ENCODE data around the gene COL15A1.

Gene COL15A1

GRCh38 chr9:99074902-99075245 is 131.2 kb downstream of the COL15A1 start:
- Histone ChIP-seq H3K27me3 (ENCODE audit: insufficient read depth, low read length, poor library complexity, severe bottlenecking) (no peaks in the 10 kb centered on the region), H3K4me1 (ENCODE audit: insufficient read depth, low read length, poor library complexity, severe bottlenecking) (peaks cover 59% of the 10 kb centered on the region), H2AFZ (ENCODE audit: low read length) (no peak overlapping the region)

GRCh38 chr9:99075246-99075912 is 131.7 kb downstream of the COL15A1 start:
- H3K4me1 ChIP-seq (ENCODE audit: insufficient read depth, low read length, poor library complexity, severe bottlenecking): peaks cover 54% of the 10 kb centered on the region
- no peak overlapping the region for H3K9ac ChIP-seq (ENCODE audit: low read depth, low read length, poor library complexity, severe bottlenecking)
- no peak for TF ChIP-seq CTCF (conservative IDR thresholded peaks at IDR 0.05; ENCODE audit: low read length)
- no peak for TF ChIP-seq EZH2phosphoT487 (IDR thresholded peaks at IDR 0.05; ENCODE audit: borderline replicate concordance)
- H3K79me2 ChIP-seq (ENCODE audit: insufficient read depth, low read length): no peaks in the 10 kb centered on the region
- H3K36me3 ChIP-seq (ENCODE audit: insufficient read depth, low read length): no peaks in the 10 kb centered on the region
- H3K4me2 ChIP-seq (ENCODE audit: low read depth, low read length, poor library complexity, severe bottlenecking): peak overlapping the region; percentile 0
- H4K20me1 ChIP-seq (ENCODE audit: insufficient read depth, low read length, poor library complexity, severe bottlenecking): no peaks in the 10 kb centered on the region
- H3K4me3 ChIP-seq (ENCODE audit: low read length, poor library complexity, severe bottlenecking): no peak overlapping the region
- H3K9me2 ChIP-seq (replicated peaks; ENCODE audit: low read depth, low read length): no peaks in the 10 kb centered on the region
- H3K27me3 ChIP-seq (ENCODE audit: insufficient read depth, low read length, poor library complexity, severe bottlenecking): no peaks in the 10 kb centered on the region
- no peaks in the 10 kb centered on the region for H3K9me3 ChIP-seq (ENCODE audit: insufficient read depth, low read depth, low read length)
- H3F3A ChIP-seq (ENCODE audit: low read depth): peaks cover 9% of the 10 kb centered on the region; the same call in 1 of the 2 replicates
- H2AFZ ChIP-seq (ENCODE audit: low read length): no peak overlapping the region

More at GRCh38 chr9:99074902-99075245, 131.2 kb downstream of the COL15A1 start:
- Histone ChIP-seq H3K9me3 (ENCODE audit: insufficient read depth, low read depth, low read length) (no peaks in the 10 kb centered on the region), H4K20me1 (ENCODE audit: insufficient read depth, low read length, poor library complexity, severe bottlenecking) (no peaks in the 10 kb centered on the region), H3K9ac (ENCODE audit: low read depth, low read length, poor library complexity, severe bottlenecking) (no peak overlapping the region), H3K4me2 (ENCODE audit: low read depth, low read length, poor library complexity, severe bottlenecking) (peak overlapping the region; percentile 0), H3K4me3 (ENCODE audit: low read length, poor library complexity, severe bottlenecking) (no peak overlapping the region), H3K79me2 (ENCODE audit: insufficient read depth, low read length) (no peaks in the 10 kb centered on the region), H3K9me2 (replicated peaks; ENCODE audit: low read depth, low read length) (no peaks in the 10 kb centered on the region), H3F3A (ENCODE audit: low read depth) (peaks cover 9% of the 10 kb centered on the region; the same call in 1 of the 2 replicates), H3K36me3 (ENCODE audit: insufficient read depth, low read length) (no peaks in the 10 kb centered on the region)
- TF ChIP-seq CTCF (conservative IDR thresholded peaks at IDR 0.05; ENCODE audit: low read length) (no peak), EZH2phosphoT487 (IDR thresholded peaks at IDR 0.05; ENCODE audit: borderline replicate concordance) (no peak)

- H3K9me3 ChIP-seq (ENCODE audit: insufficient read depth, low read depth, low read length): no peaks in the 10 kb centered on the region
- peaks cover 9% of the 10 kb centered on the region; the same call in 1 of the 2 replicates for H3F3A ChIP-seq (ENCODE audit: low read depth)
- TF ChIP-seq EZH2phosphoT487 (IDR thresholded peaks at IDR 0.05; ENCODE audit: borderline replicate concordance) (no peak), CTCF (conservative IDR thresholded peaks at IDR 0.05; ENCODE audit: low read length) (no peak)
- H3K9me2 ChIP-seq (replicated peaks; ENCODE audit: low read depth, low read length): no peaks in the 10 kb centered on the region
- peak overlapping the region; percentile 52 for H3K4me3 ChIP-seq (ENCODE audit: low read length, poor library complexity, severe bottlenecking)
- H2AFZ ChIP-seq (ENCODE audit: low read length): peak overlapping the region; percentile 74; the same call in 1 of the 2 replicates
- H3K27me3 ChIP-seq (ENCODE audit: insufficient read depth, low read length, poor library complexity, severe bottlenecking): no peaks in the 10 kb centered on the region
- H3K9ac ChIP-seq (ENCODE audit: low read depth, low read length, poor library complexity, severe bottlenecking): peak overlapping the region; percentile 65
- no peaks in the 10 kb centered on the region for H3K79me2 ChIP-seq (ENCODE audit: insufficient read depth, low read length)
- H4K20me1 ChIP-seq (ENCODE audit: insufficient read depth, low read length, poor library complexity, severe bottlenecking): no peaks in the 10 kb centered on the region
- H3K4me2 ChIP-seq (ENCODE audit: low read depth, low read length, poor library complexity, severe bottlenecking): peak overlapping the region; percentile 74
- peaks cover 47% of the 10 kb centered on the region for H3K4me1 ChIP-seq (ENCODE audit: insufficient read depth, low read length, poor library complexity, severe bottlenecking)
- no peaks in the 10 kb centered on the region for H3K36me3 ChIP-seq (ENCODE audit: insufficient read depth, low read length)
These were observed 132.3 kb downstream of the COL15A1 start for GRCh38 chr9:99076030-99076429.
